Muscle layer of duodenum (tissue), 2 donors: ENCODE data around the gene DDRGK1.
"Not testable (repeated sequence)": the region's sequence is repeated elsewhere in the genome, so short reads cannot be mapped to it uniquely, and the experiment has no call there.

ENCODE experiments used
- H3K27ac ChIP-seq: one replicate; pipeline ENCODE4 v1.7.0; 2013; ENCODE audit warnings: mild to moderate bottlenecking, low read length
- H3K27me3 ChIP-seq: one replicate; pipeline ENCODE4 v1.7.0; 2013; ENCODE audit warnings: low read depth, mild to moderate bottlenecking, control low read depth, low read length
- H3K36me3 ChIP-seq, 2 donors: one replicate each; pipeline ENCODE4 v1.7.0; 2013; ENCODE audit warnings: low read length in 2 of 2, control low read depth in 1 of 2, mild to moderate bottlenecking in 1 of 2; ENCODE audit not compliant: insufficient read depth in 2 of 2, control insufficient read depth in 1 of 2
- H3K4me1 ChIP-seq, 2 donors: one replicate each; pipeline ENCODE4 v1.7.0; 2013; ENCODE audit warnings: low read length in 2 of 2, mild to moderate bottlenecking in 2 of 2, control low read depth in 1 of 2, moderate library complexity in 1 of 2; ENCODE audit not compliant: insufficient read depth in 2 of 2, control insufficient read depth in 1 of 2
- H3K4me3 ChIP-seq, 2 donors: one replicate each; pipeline ENCODE4 v1.7.0; 2013; ENCODE audit warnings: low read length in 2 of 2, low read depth in 1 of 2, mild to moderate bottlenecking in 1 of 2
- H3K9me3 ChIP-seq, 2 donors: one replicate each; pipeline ENCODE4 v1.7.0; 2013; ENCODE audit warnings: low read length in 2 of 2, control low read depth in 1 of 2, mild to moderate bottlenecking in 1 of 2; ENCODE audit not compliant: control insufficient read depth in 1 of 2
- donor health status: healthy.

DDRGK1 gene

DNA sequence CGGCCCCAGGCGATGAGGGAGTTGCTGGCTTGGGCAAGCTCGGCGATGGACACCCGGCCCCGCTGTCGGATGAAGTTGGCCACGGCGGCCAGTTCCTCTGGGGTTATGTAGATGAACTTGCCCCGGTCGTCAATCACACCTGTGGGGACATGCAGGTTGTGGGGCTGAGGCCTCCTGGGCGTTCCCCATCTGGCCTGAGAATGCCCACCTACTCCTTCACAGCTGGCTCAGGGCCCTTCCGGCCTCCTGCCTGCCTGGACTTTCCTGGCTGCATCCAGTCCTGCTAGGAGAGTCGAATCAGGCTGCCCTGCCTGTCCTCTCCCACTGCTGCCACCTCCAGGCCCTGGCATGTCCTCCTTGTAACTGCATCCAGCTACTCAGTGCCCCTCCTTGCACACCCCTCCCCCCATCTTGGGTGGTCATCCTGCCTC is 13.8 kb downstream of the DDRGK1 start:
- no peaks in the 10 kb centered on the region for H3K4me1 ChIP-seq
- no peaks in the 10 kb centered on the region for H3K9me3 ChIP-seq
- H3K36me3 ChIP-seq: peaks cover 54 to 59% of the 10 kb centered on the region in 2 donors
- no peak overlapping the region for H3K27ac ChIP-seq
- H3K27me3 ChIP-seq: no peaks in the 10 kb centered on the region
- H3K4me3 ChIP-seq: no peak overlapping the region

DNA sequence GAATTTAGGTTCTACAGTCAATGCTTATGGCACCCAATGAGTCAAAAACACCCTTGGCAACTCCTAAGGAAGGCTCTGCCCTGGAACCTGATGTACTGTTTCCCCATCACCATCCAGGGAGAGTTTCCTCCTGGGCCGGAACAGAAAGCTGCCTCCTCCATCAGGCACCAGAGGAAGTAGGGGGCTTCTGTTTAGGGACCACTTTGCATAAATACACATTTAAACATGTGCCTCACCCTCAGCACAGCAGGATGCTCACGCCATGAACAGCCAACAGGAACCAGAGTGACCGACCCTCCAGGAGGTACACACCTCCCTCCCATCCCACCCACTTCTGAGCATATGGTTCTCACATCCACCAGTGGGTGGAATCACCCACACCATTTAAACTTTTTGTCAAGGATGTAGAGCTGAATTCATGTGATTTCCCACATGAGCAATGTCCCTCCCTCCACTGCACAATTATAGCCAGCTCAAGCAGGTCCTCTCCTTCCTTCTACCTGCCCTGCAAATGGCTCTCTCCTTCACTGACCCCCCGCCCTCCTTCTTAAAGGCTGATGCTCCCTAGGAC is 14.8 kb downstream of the DDRGK1 start:
- Histone ChIP-seq H3K27me3 (no peaks in the 10 kb centered on the region), H3K36me3 (peaks cover 43 to 52% of the 10 kb centered on the region in 2 donors), H3K4me3 (no peak overlapping the region), H3K9me3 (no peaks in the 10 kb centered on the region), H3K4me1 (no peaks in the 10 kb centered on the region), H3K27ac (no peak overlapping the region)

DNA sequence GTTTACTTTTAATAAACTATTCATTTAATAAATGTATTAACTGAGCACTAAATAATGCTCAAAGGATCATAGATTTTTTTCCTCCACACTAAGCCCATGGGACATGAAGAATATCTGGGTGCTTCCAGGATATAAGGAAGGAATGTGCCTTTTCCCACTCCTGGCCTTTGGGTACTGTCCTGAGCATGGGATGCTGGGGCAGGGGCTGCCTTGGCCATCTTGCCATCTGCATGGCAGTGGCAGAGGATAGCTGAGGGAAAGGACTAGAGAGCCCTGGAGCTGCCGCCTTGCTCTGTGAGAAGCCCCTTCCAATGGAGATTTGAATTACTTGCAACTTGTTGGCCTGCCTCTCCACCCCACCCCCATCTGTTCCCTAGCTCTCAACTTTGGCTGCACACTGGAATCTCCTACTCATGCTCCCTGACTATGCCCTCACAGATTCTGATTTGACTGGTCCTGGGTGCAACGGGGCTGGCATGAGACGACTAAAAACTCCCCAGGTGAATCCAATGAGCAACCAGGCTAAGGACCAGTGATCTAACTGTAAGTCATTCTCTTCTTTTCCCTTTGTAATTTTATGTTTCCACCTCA is 15.6 kb downstream of the DDRGK1 start:
- no peaks in the 10 kb centered on the region for H3K27me3 ChIP-seq
- no peaks in the 10 kb centered on the region for H3K9me3 ChIP-seq
- H3K4me3 ChIP-seq: no peak overlapping the region
- H3K4me1 ChIP-seq: no peaks in the 10 kb centered on the region
- no peak overlapping the region for H3K27ac ChIP-seq
- H3K36me3 ChIP-seq: peaks cover 36 to 44% of the 10 kb centered on the region in 2 donors

DNA sequence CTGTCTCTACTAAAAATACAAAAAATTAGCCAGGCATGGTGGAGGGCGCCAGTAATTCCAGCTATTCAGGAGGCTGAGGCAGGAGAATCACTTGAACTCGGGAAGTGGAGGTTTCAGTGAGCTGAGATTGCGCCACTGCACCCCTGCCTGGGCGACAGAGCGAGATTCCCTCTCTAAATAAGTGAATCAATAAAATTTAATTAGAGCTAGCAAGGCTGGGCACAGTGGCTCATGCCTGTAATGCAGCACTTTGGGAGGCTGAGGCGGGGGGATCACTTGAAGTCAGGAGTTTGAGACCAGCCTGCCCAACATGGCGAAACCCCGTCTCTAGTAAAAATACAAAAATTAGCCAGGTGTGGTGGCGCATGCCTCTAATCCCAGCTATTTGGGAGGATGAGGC is 16.6 kb downstream of the DDRGK1 start:
- H3K36me3 ChIP-seq: peaks cover 28 to 34% of the 10 kb centered on the region in 2 donors
- not testable (repeated sequence) for H3K27me3 ChIP-seq, H3K27ac ChIP-seq, H3K4me3 ChIP-seq, H3K4me1 ChIP-seq, H3K9me3 ChIP-seq

DNA sequence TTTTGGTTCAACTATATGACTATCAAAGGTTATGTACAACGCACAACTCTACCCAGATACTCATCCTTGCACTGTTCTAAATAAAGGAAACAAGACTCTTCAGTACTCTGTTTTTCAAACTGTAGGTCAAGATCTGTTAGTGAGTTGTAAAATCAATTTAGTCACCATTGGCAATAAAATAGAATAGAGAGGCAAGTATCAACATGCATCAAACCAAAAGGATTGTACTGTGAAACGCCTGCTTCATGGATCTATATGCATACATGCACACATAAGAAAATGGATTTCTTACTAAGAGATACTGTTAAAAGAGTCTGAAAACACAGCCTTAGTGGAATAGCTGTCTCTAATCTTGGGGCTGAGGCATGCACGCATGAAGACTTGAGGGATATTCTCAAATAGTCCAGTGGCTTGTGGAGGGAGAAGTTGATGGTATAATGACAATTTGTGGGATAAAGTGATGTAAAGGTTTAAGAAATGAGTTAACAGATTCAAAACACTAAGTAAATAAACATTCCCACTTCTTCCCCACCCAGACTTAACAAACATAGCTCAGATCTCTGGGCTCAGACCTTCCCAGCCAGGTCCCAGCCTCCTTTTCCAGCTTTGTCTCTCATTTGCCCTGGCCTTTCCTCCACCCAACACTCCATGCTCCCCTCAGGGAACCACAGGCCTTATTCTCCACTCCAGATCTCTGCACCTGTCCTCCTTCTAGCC is 20.4 kb downstream of the DDRGK1 start:
- no peaks in the 10 kb centered on the region for H3K9me3 ChIP-seq

DNA sequence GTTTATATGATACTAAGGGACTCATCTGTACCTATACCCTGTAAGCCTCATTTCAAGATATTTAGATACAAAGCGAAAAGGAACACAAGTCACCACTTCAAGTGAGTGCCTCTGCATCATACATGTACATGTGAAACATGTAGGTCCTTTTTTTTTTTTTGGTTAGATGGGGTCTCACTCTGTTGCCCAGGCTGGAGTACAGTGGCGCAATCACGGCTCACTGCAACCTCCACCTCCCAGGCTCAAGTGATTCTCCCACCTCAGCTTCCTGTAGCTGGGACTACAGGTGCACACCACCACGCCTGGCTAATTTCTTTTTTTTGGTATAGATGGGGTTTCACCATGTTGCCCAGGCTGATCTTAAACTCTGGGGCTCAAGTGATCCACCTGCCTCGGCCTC is 22.1 kb downstream of the DDRGK1 start:
- not testable (repeated sequence) for H3K4me3 ChIP-seq, H3K36me3 ChIP-seq, H3K9me3 ChIP-seq, H3K27ac ChIP-seq, H3K4me1 ChIP-seq, H3K27me3 ChIP-seq

More for the DNA sequence above, 20.4 kb downstream of the DDRGK1 start:
- Histone ChIP-seq H3K4me1 (no peaks in the 10 kb centered on the region), H3K27ac (no peak overlapping the region), H3K27me3 (no peaks in the 10 kb centered on the region), H3K4me3 (no peak overlapping the region), H3K36me3 (no peaks in the 10 kb centered on the region)

DNA sequence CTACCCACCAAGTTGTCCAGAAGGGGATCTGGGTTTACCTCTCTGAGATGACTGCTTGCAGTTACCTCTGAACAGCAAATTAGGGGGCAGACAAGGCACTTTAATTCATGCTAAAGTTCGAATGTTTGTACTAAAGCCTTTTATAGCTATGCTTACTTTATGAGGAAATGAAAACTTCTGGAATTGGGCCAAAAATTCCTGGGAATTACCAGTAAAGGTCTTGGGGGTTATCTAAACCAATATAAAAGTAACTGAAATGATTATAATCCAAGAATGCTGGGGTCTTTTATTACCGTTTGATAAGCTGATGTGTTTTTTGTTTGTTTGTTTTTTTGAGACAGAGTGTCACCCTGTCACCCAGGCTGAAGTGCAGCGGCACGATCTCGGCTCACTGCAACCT is 23.2 kb downstream of the DDRGK1 start:
- Histone ChIP-seq H3K4me1 (no peaks in the 10 kb centered on the region), H3K9me3 (no peaks in the 10 kb centered on the region), H3K36me3 (no peaks in the 10 kb centered on the region), H3K27ac (no peak overlapping the region), H3K27me3 (no peaks in the 10 kb centered on the region), H3K4me3 (no peak overlapping the region)

DNA sequence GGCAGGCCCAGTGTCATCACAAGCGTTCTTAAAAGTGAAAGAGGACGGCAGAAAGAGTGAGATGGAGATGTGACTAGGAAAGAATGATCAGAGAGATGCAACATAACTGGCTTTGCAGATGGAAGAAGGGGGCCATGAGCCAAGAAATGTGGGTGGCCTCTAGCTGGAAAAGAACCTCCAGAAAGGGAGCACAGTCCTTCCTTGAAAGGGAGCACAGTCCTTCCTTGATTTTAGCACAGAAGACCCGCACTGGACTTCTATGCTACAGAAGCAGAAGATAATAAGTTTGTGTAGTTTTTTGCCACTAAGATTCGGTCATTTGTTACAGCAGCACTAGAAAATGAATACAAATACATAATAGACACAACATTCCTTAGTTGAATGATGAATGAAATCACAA is 24.2 kb downstream of the DDRGK1 start:
- Histone ChIP-seq H3K36me3 (no peaks in the 10 kb centered on the region), H3K27ac (no peak overlapping the region), H3K4me3 (no peak overlapping the region), H3K27me3 (no peaks in the 10 kb centered on the region), H3K9me3 (no peaks in the 10 kb centered on the region), H3K4me1 (no peaks in the 10 kb centered on the region)

DNA sequence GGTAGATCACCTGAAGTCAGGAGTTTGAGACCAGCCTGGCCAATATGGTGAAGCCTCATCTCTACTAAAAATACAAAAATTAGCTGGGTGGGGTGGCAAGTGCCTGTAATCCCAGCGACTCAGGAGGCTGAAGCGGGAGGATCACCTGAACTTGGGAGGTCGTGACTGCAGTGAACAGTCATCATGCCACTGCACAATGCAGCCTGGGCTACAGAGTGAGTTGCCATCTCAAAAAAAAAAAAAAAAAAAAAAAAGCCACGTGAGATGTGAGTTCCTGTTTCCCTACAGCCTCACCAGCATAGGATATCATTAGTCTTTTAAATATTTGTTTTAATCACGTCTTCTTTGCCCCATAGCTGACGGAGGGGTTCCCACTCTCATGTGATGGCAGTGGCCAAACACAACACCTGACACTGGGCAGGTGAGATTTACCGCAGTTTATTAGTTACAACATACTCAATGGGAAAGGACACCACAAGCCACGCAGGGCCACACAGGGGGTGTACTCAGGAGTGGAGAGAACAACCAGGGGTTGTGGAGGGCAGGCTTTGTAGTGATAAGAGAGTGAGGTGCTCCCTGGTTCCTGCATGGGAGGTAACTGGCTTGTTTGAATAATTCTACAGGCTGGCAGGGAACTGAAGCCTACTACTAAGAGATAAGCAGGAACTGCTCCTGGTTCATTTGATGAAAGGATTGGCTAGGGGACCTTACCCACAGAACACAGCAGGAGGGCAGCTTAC is 26.6 kb downstream of the DDRGK1 start:
- no peaks in the 10 kb centered on the region for H3K9me3 ChIP-seq
- H3K27me3 ChIP-seq: no peaks in the 10 kb centered on the region
- H3K36me3 ChIP-seq: no peaks in the 10 kb centered on the region
- no peak overlapping the region for H3K4me3 ChIP-seq
- H3K27ac ChIP-seq: no peak overlapping the region
- no peaks in the 10 kb centered on the region for H3K4me1 ChIP-seq

DNA sequence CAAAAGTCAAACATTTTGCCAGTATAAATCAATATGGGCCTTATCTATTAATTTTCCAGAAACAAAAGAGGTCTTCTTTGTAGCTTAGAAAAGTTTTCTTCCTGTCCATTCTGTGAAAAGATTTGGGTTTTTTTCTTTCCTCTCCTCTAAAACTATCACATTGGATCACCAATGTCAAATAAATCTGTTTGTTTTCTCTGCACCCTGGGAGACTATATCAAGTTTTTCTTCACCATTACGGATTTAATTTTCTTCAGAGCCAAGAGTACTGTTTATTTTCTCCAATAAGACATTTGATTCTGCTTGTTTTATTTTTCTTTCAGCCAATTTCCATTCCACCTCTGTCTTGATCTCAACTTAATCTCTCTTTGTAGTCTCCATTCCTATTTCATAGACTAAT is 29.2 kb downstream of the DDRGK1 start:
- Histone ChIP-seq H3K4me3 (no peak overlapping the region), H3K4me1 (peaks cover 0 to 9% of the 10 kb centered on the region in 2 donors), H3K27ac (no peak overlapping the region)

DNA sequence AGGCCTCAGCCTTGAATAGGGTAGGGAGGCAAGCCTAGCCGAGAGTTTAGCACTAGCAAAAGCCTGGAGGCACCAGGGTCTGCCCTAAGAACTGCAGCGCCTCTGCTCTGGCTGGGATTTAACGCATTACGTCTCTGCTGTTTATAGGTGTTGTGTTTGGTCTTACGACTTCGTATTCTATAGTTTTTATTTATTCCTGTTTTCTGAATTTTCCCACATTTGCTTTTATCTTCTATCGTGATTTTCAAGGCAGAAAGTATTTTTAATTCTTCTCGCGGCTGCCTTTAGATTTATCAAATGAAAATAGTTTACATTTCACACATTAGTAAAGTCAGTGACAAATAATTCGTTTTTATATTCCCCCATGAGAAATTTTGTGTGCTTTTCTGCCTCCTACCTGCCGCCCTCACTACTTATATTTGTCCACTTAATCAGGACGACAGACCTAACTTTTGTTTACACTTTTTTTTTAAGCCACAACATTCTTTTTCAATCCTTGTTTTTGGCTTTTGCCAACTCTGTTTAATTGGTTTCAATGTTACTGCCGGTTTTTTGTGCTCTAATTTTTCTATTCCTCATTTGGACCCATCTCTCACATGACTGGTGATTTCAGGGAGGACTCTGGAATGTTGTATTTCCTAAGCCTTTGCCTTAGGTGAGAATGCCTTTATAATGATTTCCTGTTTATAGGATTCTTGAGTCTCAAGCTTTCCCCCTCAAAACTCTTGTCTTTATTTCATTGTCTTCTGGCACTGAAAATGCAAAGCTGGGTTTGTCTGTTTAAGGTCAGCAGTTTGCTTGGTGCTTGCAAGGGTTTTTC is 29.8 kb downstream of the DDRGK1 start:
- Histone ChIP-seq H3K27me3 (no peaks in the 10 kb centered on the region), H3K27ac (no peak overlapping the region), H3K36me3 (no peaks in the 10 kb centered on the region), H3K9me3 (no peaks in the 10 kb centered on the region), H3K4me1 (peaks cover 0 to 9% of the 10 kb centered on the region in 2 donors), H3K4me3 (peak overlapping the region; percentile 77 to 100)

More for the DNA sequence above, 29.2 kb downstream of the DDRGK1 start:
- H3K9me3 ChIP-seq: no peaks in the 10 kb centered on the region
- no peaks in the 10 kb centered on the region for H3K36me3 ChIP-seq
- H3K27me3 ChIP-seq: no peaks in the 10 kb centered on the region
